ENCODE data around the gene WDFY3.
"Not testable (repeated sequence)": the region's sequence is repeated elsewhere in the genome, so short reads cannot be mapped to it uniquely, and the experiment has no call there.

WDFY3 gene

GRCh38 chr4:84697615-84698201, 268.8 kb downstream of the WDFY3 start:
- DNase-seq, result no peak

GRCh38 chr4:84697159-84697558, 269.3 kb downstream of the WDFY3 start:
- DNase-seq, result no peak

- no peak for DNase-seq
Measured at GRCh38 chr4:84691800-84692199, 274.7 kb downstream of the WDFY3 start.

GRCh38 chr4:84691170-84691691, 275.3 kb downstream of the WDFY3 start:
- DNase-seq, result no peak

GRCh38 chr4:84690481-84690880, 276.0 kb downstream of the WDFY3 start:
- DNase-seq, result no peak

GRCh38 chr4:84689197-84689596, 277.3 kb downstream of the WDFY3 start:
- no peak for DNase-seq

GRCh38 chr4:84688605-84689004, 277.9 kb downstream of the WDFY3 start:
- no peak for DNase-seq

- DNase-seq, result no peak
Measured at GRCh38 chr4:84685105-84685504, 281.4 kb downstream of the WDFY3 start.

GRCh38 chr4:84684361-84684760, 282.1 kb downstream of the WDFY3 start:
- DNase-seq, result no peak

GRCh38 chr4:84683064-84683850, 283.2 kb downstream of the WDFY3 start:
- DNase-seq, result no peak

- DNase-seq, result not testable (repeated sequence)
Measured at GRCh38 chr4:84682661-84683060, 283.8 kb downstream of the WDFY3 start.

- no peak for DNase-seq
Measured at GRCh38 chr4:84681486-84682274, 284.8 kb downstream of the WDFY3 start.

GRCh38 chr4:84680956-84681355, 285.5 kb downstream of the WDFY3 start:
- no peak for DNase-seq

- DNase-seq, result no peak
Measured at GRCh38 chr4:84678976-84679744, 287.3 kb downstream of the WDFY3 start.

GRCh38 chr4:84677995-84678394, 288.5 kb downstream of the WDFY3 start:
- DNase-seq, result no peak

GRCh38 chr4:84677093-84677492, 289.4 kb downstream of the WDFY3 start:
- no peak for DNase-seq

GRCh38 chr4:84673475-84674240, 292.8 kb downstream of the WDFY3 start:
- DNase-seq, result no peak

GRCh38 chr4:84672177-84672576, 294.3 kb downstream of the WDFY3 start:
- DNase-seq, result no peak

GRCh38 chr4:84669201-84669600, 297.3 kb downstream of the WDFY3 start:
- no peak for DNase-seq

GRCh38 chr4:84666439-84666838, 300.1 kb downstream of the WDFY3 start:
- DNase-seq, result no peak

- not testable (repeated sequence) for DNase-seq
Measured at GRCh38 chr4:84664767-84665166, 301.7 kb downstream of the WDFY3 start.
